ENCODE data around the gene TMEM200A. TPM values are rescaled to one million over a fixed set of nuclear protein-coding genes. Genes with fewer than 3 reads are reported as not detected.
"Not testable (repeated sequence)": the region's sequence is repeated elsewhere in the genome, so short reads cannot be mapped to it uniquely, and the experiment has no call there.

The TMEM200A gene
- total RNA-seq: 3.7 and 5.6 TPM in 2 replicates

DNA sequence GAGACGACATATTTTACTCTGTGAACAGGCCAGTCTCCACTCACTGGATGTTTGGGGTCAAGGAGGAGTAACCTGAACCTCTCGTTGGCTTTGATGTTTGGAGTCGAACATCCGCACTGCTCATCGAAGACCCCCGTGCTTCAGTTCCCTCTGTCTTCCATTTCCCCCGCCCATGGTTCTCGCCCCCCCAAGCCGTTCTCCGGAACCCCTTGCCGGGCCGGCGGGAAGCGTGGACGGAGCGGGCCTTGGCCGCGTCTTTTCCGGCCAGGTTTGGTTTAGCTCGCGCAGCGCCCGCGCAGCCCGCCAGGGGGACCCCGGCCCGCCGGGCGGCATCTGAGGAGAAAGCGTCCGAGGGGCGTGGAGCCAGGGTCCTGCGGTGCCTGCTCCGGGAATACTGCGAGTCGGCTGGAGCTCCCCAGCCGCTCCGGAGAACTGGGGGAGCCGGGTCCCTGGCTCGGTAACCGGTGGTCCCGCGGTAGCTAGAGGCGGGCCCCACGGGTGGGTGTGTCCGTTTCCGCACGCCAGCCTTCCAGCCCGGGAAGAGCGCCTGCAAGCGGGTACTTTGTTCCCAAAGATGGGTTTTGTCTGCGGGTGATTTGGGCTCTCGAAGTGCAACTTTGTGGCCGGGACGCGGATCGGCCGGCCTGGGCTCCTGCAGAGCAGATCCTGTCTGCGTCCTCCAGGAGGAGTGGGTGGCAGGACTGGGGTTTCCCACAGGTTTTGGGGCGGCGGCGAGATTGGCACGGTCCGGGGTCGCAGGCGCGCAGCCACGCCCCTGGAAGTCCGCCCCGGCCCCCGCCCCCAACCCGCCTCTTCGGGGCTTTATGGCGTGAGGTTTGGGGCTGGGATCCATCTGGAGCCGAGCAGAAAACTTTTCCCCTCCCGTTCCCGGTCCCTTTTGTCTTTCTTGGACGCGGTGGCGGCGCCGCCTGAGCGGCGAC is at the start of gene TMEM200A:
Gene TMEM200A, plus strand, starts transcription at position 852 of the 941 bp plus-strand sequence. CDS start 74,406 bp downstream, outside the sequence.
- DNase-seq (ENCODE audit: low read depth): no peak

GRCh38 chr6:130320908-130321307 is 44.9 kb upstream of the TMEM200A start:
- DNase-seq (ENCODE audit: low read depth): no peak

DNA sequence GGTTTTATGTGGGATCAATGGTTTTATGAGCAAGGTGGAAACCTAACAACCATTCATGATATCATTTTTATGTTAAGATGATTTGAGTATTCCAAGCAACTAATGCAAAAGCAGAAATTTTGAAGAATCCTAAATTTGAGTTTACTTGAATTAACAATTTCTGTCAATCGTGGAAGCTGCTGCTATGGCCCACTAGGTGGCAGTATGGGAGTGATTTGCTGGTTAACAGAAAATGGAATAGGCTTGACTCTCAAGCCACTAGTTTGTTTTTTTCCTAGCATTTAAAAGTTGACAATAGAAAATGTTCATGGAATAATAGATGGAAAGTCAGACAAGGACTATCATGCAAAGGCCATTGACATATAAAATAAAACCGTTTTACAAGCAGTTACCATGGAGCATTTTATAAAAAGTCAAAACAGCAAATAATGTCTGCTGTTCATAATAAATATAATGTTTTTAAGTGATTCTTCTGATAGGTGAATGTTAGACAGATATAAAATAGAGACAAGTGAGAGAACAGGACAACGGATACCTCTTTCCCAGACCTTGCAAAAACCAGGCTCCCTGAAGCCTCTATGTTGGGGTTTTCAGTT is 43.0 kb upstream of the TMEM200A start:
- DNase-seq (ENCODE audit: low read depth): peak; percentile 63

DNA sequence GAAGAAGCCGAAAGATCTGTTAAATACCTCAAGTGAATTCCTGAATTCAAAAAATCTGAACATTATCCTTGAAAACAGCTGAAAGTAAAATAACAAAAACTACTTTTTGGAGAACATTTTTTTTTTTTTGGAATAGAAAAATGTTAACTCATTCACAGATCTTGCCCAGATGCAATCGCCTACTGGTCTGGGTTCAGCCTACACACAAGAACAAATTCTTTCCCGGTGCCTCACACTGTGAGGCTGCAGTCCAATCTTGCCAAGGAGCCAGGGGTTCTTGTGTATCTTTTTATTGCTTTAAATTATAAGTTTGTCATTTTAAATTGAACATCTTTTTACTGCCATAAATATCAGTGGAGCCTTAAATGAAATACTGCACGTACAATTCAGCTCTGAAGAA is 41.2 kb upstream of the TMEM200A start:
- DNase-seq (ENCODE audit: low read depth): no peak

- no peak for DNase-seq (ENCODE audit: low read depth)
Observed at GRCh38 chr6:130326496-130326895, 39.3 kb upstream of the TMEM200A start.

DNA sequence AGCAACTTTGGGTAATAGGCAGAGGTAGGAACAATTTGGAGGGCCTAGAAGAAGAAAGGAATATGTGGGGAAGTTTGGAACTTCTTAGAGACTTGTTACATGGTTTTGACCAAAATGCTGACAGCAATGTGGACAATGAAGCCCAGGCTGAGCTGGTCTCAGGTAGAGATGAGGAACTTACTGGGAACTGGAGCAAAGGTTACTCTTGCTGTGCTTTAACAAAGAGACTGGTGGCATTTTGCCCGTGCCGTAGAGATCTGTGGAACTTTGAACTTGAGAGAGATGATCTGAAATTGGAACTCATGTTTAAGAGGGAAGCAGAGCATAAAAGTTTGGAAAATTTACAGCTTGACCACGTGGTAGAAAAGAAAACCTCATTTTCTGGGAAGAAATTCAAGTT is 28.3 kb upstream of the TMEM200A start:
- DNase-seq (ENCODE audit: low read depth): no peak

- not testable (repeated sequence) for DNase-seq (ENCODE audit: low read depth)
Observed at GRCh38 chr6:130346324-130346723, 19.5 kb upstream of the TMEM200A start.

DNA sequence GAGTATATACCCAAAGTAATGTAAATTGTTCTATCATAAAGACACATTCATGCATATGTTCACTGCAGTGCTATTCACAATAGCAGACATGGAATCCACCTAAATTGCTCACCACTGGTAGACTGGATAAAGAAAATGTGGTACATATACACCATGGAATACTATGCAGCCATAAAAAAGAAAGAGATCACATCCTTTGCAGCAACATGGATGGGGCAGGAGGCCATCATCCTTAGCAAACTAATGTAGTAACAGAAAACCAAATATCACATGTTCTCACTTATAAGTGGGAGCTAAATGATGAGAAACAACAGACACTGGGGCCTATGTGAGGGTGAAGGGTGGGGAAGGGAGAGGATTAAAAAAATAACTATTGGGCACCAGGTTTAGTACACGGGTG is 11.5 kb upstream of the TMEM200A start:
- DNase-seq (ENCODE audit: low read depth): no peak

GRCh38 chr6:130355572-130355971 is 10.2 kb upstream of the TMEM200A start:
- no peak for DNase-seq (ENCODE audit: low read depth)

- no peak for DNase-seq (ENCODE audit: low read depth)
Observed at GRCh38 chr6:130357436-130357835, 8.4 kb upstream of the TMEM200A start.

DNA sequence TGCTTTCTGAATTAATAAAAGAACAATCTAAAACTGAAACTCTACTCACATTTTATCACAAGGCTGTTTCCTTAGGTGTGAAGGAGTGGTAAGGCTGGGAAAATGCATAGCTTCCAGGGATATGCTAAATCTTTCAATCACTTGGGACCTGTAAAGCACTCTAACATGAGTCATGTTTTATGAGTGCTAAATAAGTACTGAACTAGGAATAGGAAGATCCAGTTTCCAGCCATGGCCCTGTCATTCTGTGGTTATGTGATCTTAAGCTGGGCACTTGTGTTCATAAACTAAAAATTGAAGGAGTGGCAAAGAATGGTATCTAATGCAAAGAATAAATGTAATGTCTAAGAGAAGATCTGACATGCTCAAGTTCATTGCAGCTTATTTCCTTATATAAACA is 6.1 kb upstream of the TMEM200A start:
- no peak for DNase-seq (ENCODE audit: low read depth)

GRCh38 chr6:130362128-130362527 is 3.7 kb upstream of the TMEM200A start:
- DNase-seq (ENCODE audit: low read depth): no peak

- DNase-seq (ENCODE audit: low read depth): no peak
Observed at GRCh38 chr6:130364224-130364780, 1.5 kb upstream of the TMEM200A start.

DNA sequence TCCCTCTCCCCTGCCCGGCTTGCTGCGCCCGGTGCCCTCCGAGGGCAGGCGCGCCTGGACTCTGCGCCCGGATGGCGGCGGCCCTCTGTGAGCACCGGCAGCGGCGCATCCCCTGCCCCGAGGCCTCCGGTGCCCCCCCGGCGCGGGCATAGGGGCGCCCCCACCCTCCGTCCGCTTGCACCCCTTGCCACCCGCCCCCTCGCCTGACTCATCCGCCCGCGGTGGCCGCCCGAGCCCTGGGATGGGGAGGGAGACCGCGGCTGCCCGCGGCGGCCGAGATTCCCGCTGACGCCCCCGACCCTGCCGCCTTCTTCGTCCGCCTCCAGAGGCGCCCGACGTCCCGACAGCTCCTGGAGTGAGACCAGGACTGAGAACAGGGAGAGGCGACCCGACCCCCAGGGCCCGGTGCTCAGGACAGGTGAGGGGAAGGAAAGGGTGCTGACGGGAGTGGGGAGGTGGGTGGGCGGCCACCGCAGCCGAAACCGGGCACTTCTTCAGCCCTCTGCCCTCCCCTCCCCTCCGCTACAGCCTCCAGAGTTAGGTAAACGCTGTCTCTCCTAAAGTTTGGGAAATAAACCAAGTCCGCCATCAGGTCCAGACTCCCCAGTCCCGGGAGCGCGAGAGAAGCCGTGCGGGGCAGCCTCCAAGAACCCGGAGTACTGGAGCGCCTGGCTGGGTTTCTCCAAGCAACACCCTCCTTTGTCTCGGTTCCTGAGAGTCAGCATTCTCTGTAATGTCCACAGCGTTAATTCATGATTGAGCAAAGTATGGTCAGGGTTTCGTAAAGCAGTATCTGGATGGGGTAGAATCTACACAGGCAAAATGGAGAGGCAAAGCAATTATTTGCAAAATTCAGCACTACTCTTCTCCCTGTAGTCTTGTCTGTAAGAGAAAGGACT is 539 bp downstream of the TMEM200A start:
- peak; percentile 66 for DNase-seq (ENCODE audit: low read depth)

- DNase-seq (ENCODE audit: low read depth): no peak
Observed at GRCh38 chr6:130367767-130368166, 1.9 kb downstream of the TMEM200A start.

- no peak for DNase-seq (ENCODE audit: low read depth)
Observed at GRCh38 chr6:130368576-130368975, 2.8 kb downstream of the TMEM200A start.

DNA sequence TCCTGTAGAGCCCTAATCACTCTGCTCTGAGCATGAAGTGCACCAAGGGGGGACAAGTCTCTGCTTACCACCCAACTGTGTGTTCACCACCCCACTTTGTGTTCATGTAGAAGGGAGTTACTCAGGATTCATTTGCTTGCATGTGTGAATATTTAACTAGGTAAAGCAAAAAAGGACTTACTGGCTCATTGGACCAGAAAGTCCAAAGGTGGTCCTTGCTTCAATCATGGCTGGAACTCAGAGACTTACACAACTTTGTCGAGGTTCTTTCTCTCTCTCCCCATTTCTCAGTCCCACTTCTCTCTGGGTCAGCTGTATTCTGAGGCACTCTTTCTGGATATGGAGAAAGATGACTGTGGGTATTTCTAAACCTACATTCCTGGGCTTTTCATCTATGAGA is 4.0 kb downstream of the TMEM200A start:
- DNase-seq (ENCODE audit: low read depth): peak; percentile 89

- no peak for DNase-seq (ENCODE audit: low read depth)
Observed at GRCh38 chr6:130371921-130372420, 6.2 kb downstream of the TMEM200A start.

GRCh38 chr6:130372786-130373185 is 7.0 kb downstream of the TMEM200A start:
- no peak for DNase-seq (ENCODE audit: low read depth)

GRCh38 chr6:130373992-130374391 is 8.2 kb downstream of the TMEM200A start:
- DNase-seq (ENCODE audit: low read depth): no peak

GRCh38 chr6:130376936-130377335 is 11.1 kb downstream of the TMEM200A start:
- DNase-seq (ENCODE audit: low read depth): peak; percentile 63

- DNase-seq (ENCODE audit: low read depth): no peak
Observed at GRCh38 chr6:130377371-130377770, 11.6 kb downstream of the TMEM200A start.
